SJSA1 (cell line): ENCODE results near the gene SLC23A2. TPM values are rescaled to one million over a fixed set of nuclear protein-coding genes. Genes with fewer than 3 reads are reported as not detected.
"Not testable (repeated sequence)": the region's sequence is repeated elsewhere in the genome, so short reads cannot be mapped to it uniquely, and the experiment has no call there.

ENCODE experiments used
- DNase-seq, 2 experiments: peaks; one replicate each; pipeline ENCODE4 v3.0.0-alpha.2; 2015 to 2020; ENCODE audit warnings: low spot score in 2 of 2, low read depth in 1 of 2
- H3K27ac ChIP-seq: fragments of 250-450 bp; sonication (Bioruptor Pico); 2 replicates; pipeline ENCODE4 v1.5.1; 2020; ENCODE audit warnings: mild to moderate bottlenecking, moderate library complexity
- H3K27me3 ChIP-seq: fragments of 250-450 bp; sonication (Bioruptor Pico); replicated peaks from 2 replicates; pipeline ENCODE4 v1.5.1; 2020; ENCODE audit warnings: mild to moderate bottlenecking, moderate library complexity
- H3K36me3 ChIP-seq: fragments of 250-450 bp; sonication (Bioruptor Pico); 2 replicates; pipeline ENCODE4 v1.5.1; 2020; ENCODE audit warnings: mild to moderate bottlenecking
- H3K4me1 ChIP-seq: fragments of 250-450 bp; sonication (Bioruptor Pico); replicated peaks from 2 replicates; pipeline ENCODE4 v1.6.1; 2021; ENCODE audit warnings: mild to moderate bottlenecking
- H3K4me3 ChIP-seq: fragments of 250-450 bp; sonication (Bioruptor Pico); 2 replicates; pipeline ENCODE4 v1.5.1; 2020; ENCODE audit warnings: mild to moderate bottlenecking
- H3K9me3 ChIP-seq: fragments of 250-450 bp; sonication (Bioruptor Pico); replicated peaks from 2 replicates; pipeline ENCODE4 v1.5.1; 2020; ENCODE audit warnings: mild to moderate bottlenecking
- total RNA-seq: library from RNA; depleted of rRNA; stranded (reverse); fragments of >200 nt; shearing (Covaris generic); gene quantifications from 2 replicates; pipeline ENCODE4 v1.2.3, GENCODE V29; 2014

The SLC23A2 gene
- total RNA-seq, 1 experiment from 2014 or later, result 10.4 TPM

GRCh38 chr20:4853757-4854560 is 147.4 kb downstream of the SLC23A2 start:
- no peak overlapping the region for H3K4me3 ChIP-seq
- no peaks in the 10 kb centered on the region for H3K4me1 ChIP-seq
- H3K27me3 ChIP-seq, result no peaks in the 10 kb centered on the region
- H3K27ac ChIP-seq, result no peak overlapping the region
- no peak for DNase-seq
- 0 out of 2 replicates have a peak, but pooled peaks cover 6% of the 10 kb centered on the region for H3K36me3 ChIP-seq
- no peaks in the 10 kb centered on the region for H3K9me3 ChIP-seq

GRCh38 chr20:4853004-4853403 is 148.3 kb downstream of the SLC23A2 start:
- Histone ChIP-seq H3K36me3 (no peaks in the 10 kb centered on the region), H3K27ac (no peak overlapping the region)

GRCh38 chr20:4850960-4851359 is 150.3 kb downstream of the SLC23A2 start:
- Histone ChIP-seq H3K27me3 (no peaks in the 10 kb centered on the region), H3K9me3 (no peaks in the 10 kb centered on the region), H3K4me1 (no peaks in the 10 kb centered on the region), H3K27ac (no peak overlapping the region), H3K4me3 (no peak overlapping the region), H3K36me3 (no peaks in the 10 kb centered on the region)
- DNase-seq, result no peak

More at GRCh38 chr20:4853004-4853403, 148.3 kb downstream of the SLC23A2 start:
- no peak for DNase-seq
- Histone ChIP-seq H3K9me3 (no peaks in the 10 kb centered on the region), H3K27me3 (no peaks in the 10 kb centered on the region), H3K4me1 (no peaks in the 10 kb centered on the region), H3K4me3 (no peak overlapping the region)

DNA sequence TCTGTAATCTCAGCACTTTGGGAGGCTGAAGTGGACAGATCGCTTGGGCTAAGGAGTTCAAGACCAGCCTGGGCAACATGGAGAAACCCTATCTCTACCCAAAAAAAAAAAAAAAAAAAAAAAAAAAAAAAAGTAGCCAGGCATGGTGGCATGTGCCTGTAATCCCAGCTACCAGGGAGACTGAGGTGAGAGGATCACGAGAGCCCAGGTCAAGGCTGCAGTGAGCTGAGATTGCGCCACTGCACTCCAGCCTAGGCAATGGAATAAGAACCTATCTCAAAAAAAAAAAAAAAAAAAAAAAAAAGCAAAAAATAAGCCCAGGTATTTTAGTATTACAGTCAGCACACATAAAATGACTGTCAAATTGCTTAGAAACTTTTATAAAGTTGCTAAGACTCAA is 152.5 kb downstream of the SLC23A2 start:
- H3K36me3 ChIP-seq, H3K9me3 ChIP-seq, H3K27me3 ChIP-seq, DNase-seq, H3K4me1 ChIP-seq, H3K27ac ChIP-seq, H3K4me3 ChIP-seq: not testable (repeated sequence)

- H3K27ac ChIP-seq, result no peak overlapping the region
- no peak overlapping the region for H3K4me3 ChIP-seq
- H3K27me3 ChIP-seq, result no peaks in the 10 kb centered on the region
- no peaks in the 10 kb centered on the region for H3K4me1 ChIP-seq
- H3K36me3 ChIP-seq, result no peaks in the 10 kb centered on the region
- no peaks in the 10 kb centered on the region for H3K9me3 ChIP-seq
- DNase-seq, result no peak
Observed at GRCh38 chr20:4848041-4848440, 153.3 kb downstream of the SLC23A2 start.

DNA sequence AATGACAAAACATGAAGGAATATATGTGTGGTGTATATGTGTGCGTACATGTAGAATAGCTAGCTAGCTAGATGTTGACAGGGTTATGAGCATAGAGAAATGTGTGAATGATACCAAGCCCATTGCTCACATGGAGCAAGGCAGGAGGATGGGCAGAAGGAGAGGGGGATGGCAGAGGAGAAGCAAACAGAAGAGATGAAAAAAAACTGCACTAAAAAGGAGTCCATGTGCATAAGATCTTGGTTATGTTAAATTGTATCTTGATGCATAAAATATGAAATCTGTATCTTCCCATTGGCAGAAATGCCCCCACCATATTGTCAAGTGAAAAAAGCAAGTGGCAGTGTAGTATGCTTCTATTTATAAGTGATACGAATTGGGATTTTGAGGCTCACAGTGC is 154.5 kb downstream of the SLC23A2 start:
- Histone ChIP-seq H3K9me3 (no peaks in the 10 kb centered on the region), H3K36me3 (no peaks in the 10 kb centered on the region), H3K27ac (no peak overlapping the region), H3K4me3 (no peak overlapping the region), H3K4me1 (no peaks in the 10 kb centered on the region), H3K27me3 (no peaks in the 10 kb centered on the region)
- no peak for DNase-seq

DNA sequence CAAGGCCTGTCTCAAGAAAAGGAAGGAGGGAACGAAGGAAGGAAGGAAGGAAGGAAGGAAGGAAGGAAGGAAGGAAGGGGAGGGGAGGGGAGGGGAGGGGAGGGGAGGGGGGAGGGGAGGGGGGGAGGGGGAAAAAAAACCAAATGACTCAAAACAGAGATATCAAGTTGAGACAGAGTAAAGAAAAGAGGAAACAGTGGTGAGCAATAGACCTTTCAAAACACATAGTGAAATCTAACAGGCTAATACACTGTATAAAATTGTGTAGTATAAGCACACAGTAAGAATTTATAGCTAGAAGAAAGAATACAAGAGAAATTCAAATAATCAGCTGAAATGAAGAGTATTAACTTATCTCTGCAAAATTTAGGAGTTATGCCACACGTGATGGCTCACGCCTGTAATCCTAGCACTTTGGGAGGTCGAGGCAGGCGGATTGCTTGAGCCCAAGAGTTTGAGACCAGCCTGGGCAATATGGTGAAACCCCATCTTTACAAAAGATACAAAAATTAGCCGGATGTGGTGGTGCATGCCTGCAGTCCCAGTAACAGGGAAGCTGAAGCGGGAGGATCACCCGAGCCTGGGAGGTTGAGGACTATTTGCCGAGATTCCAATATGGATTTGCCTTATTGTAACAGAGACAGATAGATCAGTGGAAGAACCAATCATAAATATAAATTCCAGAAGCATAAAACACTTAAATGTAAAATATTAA is 156.4 kb downstream of the SLC23A2 start:
- Histone ChIP-seq H3K4me1 (no peaks in the 10 kb centered on the region), H3K36me3 (no peaks in the 10 kb centered on the region), H3K27me3 (no peaks in the 10 kb centered on the region), H3K27ac (no peak overlapping the region), H3K9me3 (no peaks in the 10 kb centered on the region), H3K4me3 (no peak overlapping the region)
- no peak for DNase-seq

DNA sequence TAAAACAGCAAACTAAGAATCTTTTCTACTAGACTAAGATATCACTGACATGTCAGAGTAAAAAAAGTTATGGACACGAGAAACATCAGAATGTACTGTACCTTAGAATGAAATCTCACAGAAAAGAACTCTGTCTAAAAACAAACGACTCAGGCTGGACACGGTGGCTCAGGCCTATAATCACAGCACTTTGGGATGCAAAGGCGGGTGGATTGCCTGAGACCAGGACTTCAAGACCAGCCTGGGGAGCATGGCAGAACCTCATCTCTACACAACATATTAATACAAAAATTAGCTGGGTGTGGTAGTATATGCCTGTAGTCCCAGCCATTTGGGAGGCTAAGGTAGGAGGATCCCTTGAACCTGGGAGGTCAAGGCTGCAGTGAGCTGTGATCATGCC is 157.0 kb downstream of the SLC23A2 start:
- no peak for DNase-seq
- Histone ChIP-seq H3K27me3 (no peaks in the 10 kb centered on the region), H3K27ac (no peak overlapping the region)

GRCh38 chr20:4840801-4841200 is 160.5 kb downstream of the SLC23A2 start:
- no peak for DNase-seq
- H3K4me1 ChIP-seq, result no peaks in the 10 kb centered on the region
- no peak overlapping the region for H3K27ac ChIP-seq
- H3K9me3 ChIP-seq, result no peaks in the 10 kb centered on the region
- no peak overlapping the region for H3K4me3 ChIP-seq
- peaks cover 3% of the 10 kb centered on the region; the same call in 1 of the 2 replicates for H3K27me3 ChIP-seq
- no peaks in the 10 kb centered on the region for H3K36me3 ChIP-seq

More for the DNA sequence above, 157.0 kb downstream of the SLC23A2 start:
- Histone ChIP-seq H3K9me3 (no peaks in the 10 kb centered on the region), H3K4me3 (no peak overlapping the region), H3K36me3 (no peaks in the 10 kb centered on the region), H3K4me1 (no peaks in the 10 kb centered on the region)

DNA sequence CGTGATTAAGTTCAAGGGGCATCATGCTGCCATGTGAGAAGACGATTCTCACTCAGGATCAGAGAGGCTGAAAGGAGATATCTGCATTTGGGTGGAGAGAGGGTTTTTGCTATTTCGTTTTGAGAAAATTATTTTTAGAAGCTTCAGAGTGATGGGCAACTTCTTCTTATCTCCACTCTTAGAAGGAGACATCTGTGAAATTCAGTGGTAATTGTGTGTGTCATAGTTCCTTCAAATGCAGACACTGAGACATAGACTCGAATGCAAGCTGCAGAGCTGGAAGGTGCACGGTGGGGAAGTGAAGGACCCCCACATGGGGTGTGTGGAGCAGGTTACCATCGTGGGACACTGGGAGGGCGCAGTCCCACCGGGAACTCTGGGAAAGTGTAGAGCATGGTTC is 162.8 kb downstream of the SLC23A2 start:
- DNase-seq, result no peak
- Histone ChIP-seq H3K4me3 (no peak overlapping the region), H3K9me3 (no peaks in the 10 kb centered on the region), H3K27ac (no peak overlapping the region), H3K4me1 (no peaks in the 10 kb centered on the region), H3K27me3 (peaks cover 3% of the 10 kb centered on the region; the same call in 1 of the 2 replicates), H3K36me3 (no peaks in the 10 kb centered on the region)

DNA sequence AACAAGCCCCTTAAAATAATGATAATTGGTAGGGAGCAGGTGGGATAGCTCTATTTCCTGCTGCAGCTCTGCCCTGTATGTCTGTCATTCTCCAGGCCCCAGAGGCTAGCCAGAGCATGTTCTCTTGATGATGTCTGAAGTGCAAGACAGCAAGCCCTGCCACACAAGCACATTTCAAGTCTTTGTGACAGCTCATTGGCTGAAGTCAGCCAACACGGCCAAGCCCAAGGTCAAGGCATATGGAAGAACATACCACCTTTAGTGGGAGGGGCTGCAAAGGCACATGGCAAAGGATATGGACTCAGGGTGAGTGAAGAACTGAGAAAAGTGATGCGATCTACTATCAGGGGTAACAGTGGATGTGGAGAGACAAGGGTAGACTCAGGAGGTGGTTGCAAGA is 163.6 kb downstream of the SLC23A2 start:
- DNase-seq, result no peak
- H3K36me3 ChIP-seq, result no peaks in the 10 kb centered on the region

DNA sequence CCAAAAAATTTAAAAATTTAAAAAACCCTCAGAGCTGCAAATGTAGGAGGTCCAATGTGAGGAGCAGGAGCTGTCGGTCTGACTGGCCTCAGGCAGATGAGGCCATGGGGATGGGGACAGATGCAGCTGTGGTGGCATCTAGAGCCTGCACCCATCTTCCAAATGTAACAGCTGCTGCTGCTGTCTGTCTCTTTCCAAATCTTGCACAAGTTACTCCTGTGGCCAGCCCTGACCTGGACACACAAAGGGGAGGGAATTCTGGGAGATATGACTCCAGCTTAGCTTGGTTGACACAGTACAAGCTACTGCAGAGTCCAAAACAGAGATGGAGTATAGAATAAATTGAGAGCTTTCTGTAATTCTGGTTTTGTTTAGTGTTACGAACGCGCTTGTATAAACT is 164.4 kb downstream of the SLC23A2 start:
- peaks cover 3% of the 10 kb centered on the region for H3K27me3 ChIP-seq
- no peak overlapping the region for H3K27ac ChIP-seq
- DNase-seq, result no peak

More for the DNA sequence above, 163.6 kb downstream of the SLC23A2 start:
- H3K27me3 ChIP-seq, result peaks cover 3% of the 10 kb centered on the region
- no peak overlapping the region for H3K27ac ChIP-seq
- no peaks in the 10 kb centered on the region for H3K4me1 ChIP-seq
- no peak overlapping the region for H3K4me3 ChIP-seq
- no peaks in the 10 kb centered on the region for H3K9me3 ChIP-seq

GRCh38 chr20:4836473-4836872 is 164.8 kb downstream of the SLC23A2 start:
- no peaks in the 10 kb centered on the region for H3K4me1 ChIP-seq
- H3K27me3 ChIP-seq, result peaks cover 3% of the 10 kb centered on the region
- H3K36me3 ChIP-seq, result no peaks in the 10 kb centered on the region
- H3K9me3 ChIP-seq, result no peaks in the 10 kb centered on the region; the same call in 1 of the 2 replicates
- DNase-seq, result no peak
- H3K27ac ChIP-seq, result no peak overlapping the region
- no peak overlapping the region for H3K4me3 ChIP-seq

More for the DNA sequence above, 164.4 kb downstream of the SLC23A2 start:
- H3K36me3 ChIP-seq, result no peaks in the 10 kb centered on the region
- H3K4me1 ChIP-seq, result no peaks in the 10 kb centered on the region
- H3K4me3 ChIP-seq, result no peak overlapping the region
- no peaks in the 10 kb centered on the region; the same call in 1 of the 2 replicates for H3K9me3 ChIP-seq
